Measurements from ENCODE around the gene LMO3.

DNA sequence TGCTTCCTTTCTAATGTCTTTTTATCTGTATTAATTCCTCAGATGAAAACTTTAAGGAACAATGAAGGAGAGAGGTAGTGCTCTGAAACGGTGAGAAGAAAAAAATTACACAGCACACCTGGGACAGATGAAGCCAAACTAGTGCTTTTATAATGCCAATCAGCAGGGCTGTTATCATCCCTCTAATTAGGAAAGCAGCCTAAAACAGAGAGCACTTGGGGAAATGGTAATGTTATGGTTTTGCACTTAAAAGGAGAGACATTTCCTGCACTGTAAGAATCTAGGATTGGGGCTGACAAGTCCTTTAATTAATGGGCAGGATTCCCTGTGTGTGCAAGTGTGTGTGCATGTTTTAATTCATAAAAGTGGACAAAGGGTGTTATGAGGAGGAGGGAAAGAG is 4.8 kb upstream of the LMO3 start:
- TF ChIP-seq BHLHE40 (IDR thresholded peaks at IDR 0.05; ENCODE audit: low read depth, low read length) (no peak), POLR2A (IDR thresholded peaks at IDR 0.05; ENCODE audit: low read depth, low read length) (no peak), RAD21 (IDR thresholded peaks at IDR 0.05; ENCODE audit: low read length) (no peak), RFX5 (IDR thresholded peaks at IDR 0.05; ENCODE audit: low read depth, low read length) (no peak)
- TF ChIP-seq, protein P1, sequence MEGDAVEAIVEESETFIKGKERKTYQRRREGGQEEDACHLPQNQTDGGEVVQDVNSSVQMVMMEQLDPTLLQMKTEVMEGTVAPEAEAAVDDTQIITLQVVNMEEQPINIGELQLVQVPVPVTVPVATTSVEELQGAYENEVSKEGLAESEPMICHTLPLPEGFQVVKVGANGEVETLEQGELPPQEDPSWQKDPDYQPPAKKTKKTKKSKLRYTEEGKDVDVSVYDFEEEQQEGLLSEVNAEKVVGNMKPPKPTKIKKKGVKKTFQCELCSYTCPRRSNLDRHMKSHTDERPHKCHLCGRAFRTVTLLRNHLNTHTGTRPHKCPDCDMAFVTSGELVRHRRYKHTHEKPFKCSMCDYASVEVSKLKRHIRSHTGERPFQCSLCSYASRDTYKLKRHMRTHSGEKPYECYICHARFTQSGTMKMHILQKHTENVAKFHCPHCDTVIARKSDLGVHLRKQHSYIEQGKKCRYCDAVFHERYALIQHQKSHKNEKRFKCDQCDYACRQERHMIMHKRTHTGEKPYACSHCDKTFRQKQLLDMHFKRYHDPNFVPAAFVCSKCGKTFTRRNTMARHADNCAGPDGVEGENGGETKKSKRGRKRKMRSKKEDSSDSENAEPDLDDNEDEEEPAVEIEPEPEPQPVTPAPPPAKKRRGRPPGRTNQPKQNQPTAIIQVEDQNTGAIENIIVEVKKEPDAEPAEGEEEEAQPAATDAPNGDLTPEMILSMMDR (conservative IDR thresholded peaks at IDR 0.05; ENCODE audit: low read depth, low read length): no peak
